SK-N-SH (cell line): ENCODE measurements around the gene GDPD4. TPM values are rescaled to one million over a fixed set of nuclear protein-coding genes. Genes with fewer than 3 reads are reported as not detected.

Experiments used
- CTCF ChIA-PET: fragments of 300-600, 350-600 bp; formaldehyde crosslinking; extraction: SDS; loops from one replicate; lab custom pipeline; 2021; lab: Yijun Ruan, JAX
- POLR2A ChIA-PET: fragments of 350-600 bp; sonication (Branson Sonifier 250); formaldehyde crosslinking; extraction: SDS; loops from one replicate; lab custom pipeline; 2020; ENCODE audit warnings: antibody characterized with exemption, inconsistent platforms; lab: Yijun Ruan, JAX
- DNase-seq: peaks from one replicate; pipeline ENCODE4 v3.0.0; 2012
- H2AFZ ChIP-seq: fragments of 200-600 bp; sonication (generic); 2 replicates; pipeline ENCODE4 v1.8.1; 2016; ENCODE audit warnings: antibody characterized with exemption, mild to moderate bottlenecking, low read depth
- H3F3A ChIP-seq: fragments of 200-600 bp; sonication (generic); replicated peaks from 2 replicates; pipeline ENCODE3; 2016; ENCODE audit warnings: antibody characterized with exemption, mild to moderate bottlenecking; ENCODE audit not compliant: insufficient read depth
- H3K27ac ChIP-seq, 2 experiments: fragments of 200-500 bp in 1 of 2; fragments of 200-600 bp in 1 of 2; sonication (Bioruptor generic) in 1 of 2; sonication (generic), shearing (Covaris generic) in 1 of 2; 2 replicates each; pipeline versions ENCODE4 v1.5.1 to v1.6.1; 2014 to 2016; ENCODE audit warnings: low read depth in 2 of 2, inconsistent platforms in 1 of 2, low read length in 1 of 2, mild to moderate bottlenecking in 1 of 2, mixed read lengths in 1 of 2
- H3K27me3 ChIP-seq: fragments of 200-600 bp; sonication (generic), shearing (Covaris generic); 2 replicates; pipeline ENCODE4 v1.6.1; 2016; ENCODE audit warnings: mixed run types; ENCODE audit not compliant: insufficient read depth
- H3K36me3 ChIP-seq, 2 experiments: fragments of 200-500 bp in 1 of 2; fragments of 200-600 bp in 1 of 2; sonication (Bioruptor generic) in 1 of 2; sonication (generic) in 1 of 2; replicated peaks in 1 of 2; 2 replicates each; pipeline versions ENCODE3 to v1.5.1; 2014 to 2016; ENCODE audit warnings: low read length in 1 of 2, mild to moderate bottlenecking in 1 of 2; ENCODE audit not compliant: insufficient read depth in 2 of 2, control insufficient read depth in 1 of 2
- H3K4me1 ChIP-seq, 2 experiments: fragments of 200-500 bp in 1 of 2; fragments of 200-600 bp in 1 of 2; sonication (Bioruptor generic) in 1 of 2; sonication (generic), shearing (Covaris generic) in 1 of 2; 2 replicates each; pipeline versions ENCODE4 v1.5.1 to v1.6.1; 2014 to 2016; ENCODE audit warnings: low read depth in 1 of 2, low read length in 1 of 2, mixed run types in 1 of 2; ENCODE audit not compliant: insufficient read depth in 2 of 2, control insufficient read depth in 1 of 2
- H3K4me2 ChIP-seq: fragments of 200-600 bp; sonication (generic), shearing (Covaris generic); 2 replicates; pipeline ENCODE4 v1.6.1; 2017; ENCODE audit warnings: mixed run types
- H3K4me3 ChIP-seq, 2 experiments: fragments of 200-500 bp in 1 of 2; fragments of 200-600 bp in 1 of 2; sonication (Bioruptor generic) in 1 of 2; sonication (generic), shearing (Covaris generic) in 1 of 2; 2 replicates each; pipeline versions ENCODE4 v1.5.1 to v1.8.1; 2014 to 2016; ENCODE audit warnings: low read depth in 2 of 2, inconsistent platforms in 1 of 2, low read length in 1 of 2, mild to moderate bottlenecking in 1 of 2, mixed read lengths in 1 of 2, moderate library complexity in 1 of 2
- H3K79me2 ChIP-seq: fragments of 200-600 bp; sonication (generic); 2 replicates; pipeline ENCODE4 v1.8.1; 2017; ENCODE audit warnings: mild to moderate bottlenecking; ENCODE audit not compliant: insufficient read depth
- H3K9ac ChIP-seq: fragments of 200-600 bp; sonication (generic); 2 replicates; pipeline ENCODE4 v1.6.1; 2017; ENCODE audit warnings: mixed run types
- H3K9me2 ChIP-seq: fragments of 200-600 bp; sonication (generic); 2 replicates; pipeline ENCODE4 v1.6.1; 2017; ENCODE audit warnings: mixed run types
- H3K9me3 ChIP-seq: fragments of 200-600 bp; sonication (generic); 2 replicates; pipeline ENCODE4 v1.6.1; 2017; ENCODE audit warnings: mixed run types, mild to moderate bottlenecking, moderate library complexity
- H4K20me1 ChIP-seq: fragments of 200-600 bp; sonication (generic); 2 replicates; pipeline ENCODE4 v1.6.1; 2017; ENCODE audit warnings: mild to moderate bottlenecking, mixed run types; ENCODE audit not compliant: insufficient read depth
- CHD2 ChIP-seq: fragments of 150-350 bp; IDR thresholded peaks from 2 replicates; pipeline ENCODE4 v1.6.1; 2018; ENCODE audit warnings: low read length; ENCODE audit not compliant: partially characterized antibody
- ELF1 ChIP-seq: IDR thresholded peaks from 2 replicates; pipeline ENCODE4 v1.4.0; 2012
- EP300 ChIP-seq, 2 experiments: IDR thresholded peaks; 2 replicates each; pipeline versions ENCODE4 v1.4.0 to v1.6.1; 2012; ENCODE audit warnings: borderline replicate concordance in 1 of 2, low read depth in 1 of 2, low read length in 1 of 2
- EZH2phosphoT487 ChIP-seq: fragments of 200-600 bp; sonication (generic); IDR thresholded peaks from 2 replicates; pipeline ENCODE4 v1.6.1; 2017; ENCODE audit warnings: low read depth, mixed run types, mild to moderate bottlenecking, antibody characterized with exemption, moderate library complexity, borderline replicate concordance
- FOSL2 ChIP-seq: IDR thresholded peaks from 2 replicates; pipeline ENCODE4 v1.4.0; 2012; ENCODE audit warnings: low read depth, mild to moderate bottlenecking, moderate library complexity, borderline replicate concordance
- FOXM1 ChIP-seq: IDR thresholded peaks from 2 replicates; pipeline ENCODE4 v1.4.0; 2012; ENCODE audit warnings: low read depth, mild to moderate bottlenecking
- GABPA ChIP-seq: IDR thresholded peaks from 2 replicates; pipeline ENCODE4 v1.4.0; 2012; ENCODE audit warnings: low read depth, mild to moderate bottlenecking
- GATA2 ChIP-seq: sonication (generic); formaldehyde crosslinking; IDR thresholded peaks from 2 replicates; pipeline ENCODE4 v1.5.0; 2020; ENCODE audit warnings: mild to moderate bottlenecking, missing genetic modification reagents
- IRF3 ChIP-seq: fragments of 150-350 bp; IDR thresholded peaks from 2 replicates; pipeline ENCODE4 v1.6.1; 2016; ENCODE audit warnings: mild to moderate bottlenecking, low read depth, low read length
- JUND ChIP-seq: IDR thresholded peaks from 2 replicates; pipeline ENCODE4 v1.4.0; 2012
- MAX ChIP-seq: IDR thresholded peaks from 2 replicates; pipeline ENCODE4 v1.4.0; 2012; ENCODE audit warnings: low read depth
- NRF1 ChIP-seq: IDR thresholded peaks from 2 replicates; pipeline ENCODE4 v1.6.1; 2012; ENCODE audit warnings: low read depth, mild to moderate bottlenecking, low read length
- PBX3 ChIP-seq: IDR thresholded peaks from 2 replicates; pipeline ENCODE4; 2012
- POLR2AphosphoS5 ChIP-seq: IDR thresholded peaks from 2 replicates; pipeline ENCODE4 v1.6.1; 2012; ENCODE audit warnings: low read depth, low read length
- RCOR1 ChIP-seq: fragments of 150-350 bp; IDR thresholded peaks from 2 replicates; pipeline ENCODE4 v1.6.1; 2017; ENCODE audit warnings: antibody characterized with exemption, low read length
- RFX5 ChIP-seq: IDR thresholded peaks from 2 replicates; pipeline ENCODE4 v1.6.1; 2012; ENCODE audit warnings: mild to moderate bottlenecking, improper control_type of control experiment, low read length
- RXRA ChIP-seq: IDR thresholded peaks from 2 replicates; pipeline ENCODE4 v1.4.0; 2012; ENCODE audit warnings: low read depth, mild to moderate bottlenecking, borderline replicate concordance
- TAF1 ChIP-seq: IDR thresholded peaks from 2 replicates; pipeline ENCODE4 v1.6.1; 2012; ENCODE audit warnings: low read depth, mild to moderate bottlenecking, low read length, moderate library complexity, borderline replicate concordance
- TCF12 ChIP-seq: IDR thresholded peaks from 2 replicates; pipeline ENCODE4 v1.4.0; 2012
- TEAD4 ChIP-seq: IDR thresholded peaks from 2 replicates; pipeline ENCODE4 v1.4.0; 2012; ENCODE audit warnings: mild to moderate bottlenecking, borderline replicate concordance; ENCODE audit not compliant: insufficient read depth
- USF1 ChIP-seq: IDR thresholded peaks from 2 replicates; pipeline ENCODE4 v1.4.0; 2012; ENCODE audit warnings: low read depth, borderline replicate concordance
- USF2 ChIP-seq: fragments of 150-350 bp; IDR thresholded peaks from 2 replicates; pipeline ENCODE4 v1.6.1; 2017; ENCODE audit warnings: antibody characterized with exemption, low read length, low read depth, borderline replicate concordance
- YY1 ChIP-seq: IDR thresholded peaks from 2 replicates; pipeline ENCODE4 v1.4.0; 2012; ENCODE audit warnings: low read depth, mild to moderate bottlenecking
- WGBS: methylation state at CpG from one replicate; pipeline ENCODE4 v1.1.6; 2017; ENCODE audit warnings: low lambda C conversion rate; 5-methylcytosine and 5-hydroxymethylcytosine counted together
- polyA plus RNA-seq, 3 experiments: library from polyadenylated mRNA; depleted of rRNA; stranded (reverse); fragments of >200 nt; gene quantifications; 2 replicates each; pipeline ENCODE4 v1.2.3, GENCODE V29; 2012

Gene GDPD4
- polyA plus RNA-seq, 1 of the 3 experiments (the other 2 are of a cell fraction): not detected

GRCh38 chr11:77183431-77183984 is 118.0 kb downstream of the GDPD4 start (continued):
- TF ChIP-seq NRF1 (no peak), RCOR1 (no peak), JUND (no peak), EP300 (IDR thresholded peaks at IDR 0.05; ENCODE audit: borderline replicate concordance in 1 of 2, low read depth in 1 of 2, low read length in 1 of 2) (no peak), IRF3 (no peak), GATA2 (no peak), FOXM1 (no peak)

- Histone ChIP-seq H3K36me3 (no peaks in the 10 kb centered on the region), H3K9me3 (no peaks in the 10 kb centered on the region), H3K9me2 (no peaks in the 10 kb centered on the region), H3K79me2 (no peaks in the 10 kb centered on the region), H3K4me1 (no peaks in the 10 kb centered on the region; a peak in 1 of 4 replicates), H3K9ac (no peak overlapping the region), H3K27me3 (no peaks in the 10 kb centered on the region), H3K27ac (no peak overlapping the region), H3K4me2 (no peak overlapping the region), H3F3A (no peaks in the 10 kb centered on the region), H4K20me1 (no peaks in the 10 kb centered on the region), H2AFZ (no peak overlapping the region), H3K4me3 (no peak overlapping the region)
- ChIA-PET CTCF (interaction anchor here (1.0 to 11.8 kb wide), 2 partner anchors 56 to 92 kb away, joined by 3 to 270 read pairs; partner anchors contain the start of gene MYO7A), POLR2A (no interaction called here)
- WGBS: 69% methylated on average over 20 of the region's 21 CpGs
- no peak for DNase-seq
- TF ChIP-seq TEAD4: no peak
- TF ChIP-seq YY1: no peak
- no peak for TF ChIP-seq TAF1
- no peak for TF ChIP-seq RFX5
- no peak for TF ChIP-seq CHD2
- no peak for TF ChIP-seq PBX3
- TF ChIP-seq GATA2: no peak
- TF ChIP-seq USF2: no peak
- no peak for TF ChIP-seq MAX
- TF ChIP-seq POLR2AphosphoS5: no peak
- no peak for TF ChIP-seq RXRA
- no peak for TF ChIP-seq GABPA
- TF ChIP-seq EZH2phosphoT487: no peak
- no peak for TF ChIP-seq USF1
- no peak for TF ChIP-seq ELF1
- no peak for TF ChIP-seq TCF12
- no peak for TF ChIP-seq FOSL2
Observed at GRCh38 chr11:77182542-77183430, 118.7 kb downstream of the GDPD4 start.
